Hepatocyte (in vitro differentiated cells): Measurements from ENCODE around the gene PAQR3. TPM values are rescaled to one million over a fixed set of nuclear protein-coding genes. Genes with fewer than 3 reads are reported as not detected.

Source experiments
- DNase-seq: peaks from one replicate; pipeline ENCODE4 v3.0.0-alpha.2; 2016; ENCODE audit warnings: low spot score
- H2AFZ ChIP-seq: fragments of 200-600 bp; sonication (generic); 2 replicates; pipeline ENCODE4 v1.6.0; 2016; ENCODE audit warnings: antibody characterized with exemption, mild to moderate bottlenecking
- H3K27ac ChIP-seq: fragments of 200-600 bp; sonication (generic); 2 replicates; pipeline ENCODE4 v1.5.1; 2016; ENCODE audit warnings: mild to moderate bottlenecking
- H3K27me3 ChIP-seq: fragments of 200-600 bp; sonication (generic); 2 replicates; pipeline ENCODE4 v1.6.1; 2016
- H3K36me3 ChIP-seq: fragments of 200-600 bp; sonication (generic); replicated peaks from 2 replicates; pipeline ENCODE4 v1.5.1; 2016; ENCODE audit warnings: low read depth; ENCODE audit not compliant: insufficient read depth
- H3K4me1 ChIP-seq: fragments of 200-600 bp; sonication (generic); 2 replicates; pipeline ENCODE4 v1.5.1; 2016; ENCODE audit warnings: mild to moderate bottlenecking, moderate library complexity; ENCODE audit not compliant: insufficient read depth
- H3K4me2 ChIP-seq: fragments of 200-600 bp; sonication (generic); 2 replicates; pipeline ENCODE4 v1.6.0; 2016
- H3K4me3 ChIP-seq: fragments of 200-600 bp; sonication (generic); 2 replicates; pipeline ENCODE4 v1.5.1; 2016; ENCODE audit warnings: mild to moderate bottlenecking
- H3K79me2 ChIP-seq: fragments of 200-600 bp; sonication (generic); 2 replicates; pipeline ENCODE4 v1.6.0; 2017; ENCODE audit warnings: mild to moderate bottlenecking
- H3K9me2 ChIP-seq: fragments of 200-600 bp; sonication (generic); replicated peaks from 2 replicates; pipeline ENCODE4 v1.6.0; 2017; ENCODE audit warnings: mild to moderate bottlenecking; ENCODE audit not compliant: insufficient read depth
- H3K9me3 ChIP-seq: fragments of 200-600 bp; sonication (generic); 2 replicates; pipeline ENCODE4 v1.5.1; 2016; ENCODE audit warnings: low read depth, mild to moderate bottlenecking
- H4K20me1 ChIP-seq: fragments of 200-600 bp; sonication (generic); 2 replicates; pipeline ENCODE4 v1.6.0; 2016; ENCODE audit warnings: mild to moderate bottlenecking; ENCODE audit not compliant: insufficient read depth, poor library complexity, severe bottlenecking
- EZH2 ChIP-seq: fragments of 200-600 bp; sonication (generic); IDR thresholded peaks from 2 replicates; pipeline ENCODE4 v1.6.1; 2016; ENCODE audit warnings: antibody characterized with exemption, mild to moderate bottlenecking, borderline replicate concordance
- EZH2phosphoT487 ChIP-seq: fragments of 200-600 bp; sonication (generic); IDR thresholded peaks from one replicate; pipeline ENCODE4 v1.6.1; 2018; ENCODE audit warnings: antibody characterized with exemption, mild to moderate bottlenecking, low read depth, moderate library complexity; ENCODE audit not compliant: unreplicated experiment, severe bottlenecking
- polyA plus RNA-seq: library from polyadenylated mRNA; unstranded; fragments of >200 nt; fragmentation: Nextera tagmentation; extraction: Ambion mirVana; gene quantifications from 2 replicates; pipeline ENCODE4 v1.2.1, GENCODE V29; 2016
- total RNA-seq: library from RNA; depleted of rRNA; stranded (reverse); fragments of >200 nt; gene quantifications from 2 replicates; pipeline ENCODE4 v1.2.3, GENCODE V29; 2014
- TF ChIP-seq, protein P1 (sequence below): fragments of 200-600 bp; sonication (generic); IDR thresholded peaks from 2 replicates; pipeline ENCODE4 v1.5.1; 2016; ENCODE audit warnings: antibody characterized with exemption, mild to moderate bottlenecking; ENCODE audit not compliant: poor library complexity

Gene PAQR3
- total and polyA plus RNA-seq, 2 experiments from 2014 or later = 6.1 to 17.5 TPM

DNA sequence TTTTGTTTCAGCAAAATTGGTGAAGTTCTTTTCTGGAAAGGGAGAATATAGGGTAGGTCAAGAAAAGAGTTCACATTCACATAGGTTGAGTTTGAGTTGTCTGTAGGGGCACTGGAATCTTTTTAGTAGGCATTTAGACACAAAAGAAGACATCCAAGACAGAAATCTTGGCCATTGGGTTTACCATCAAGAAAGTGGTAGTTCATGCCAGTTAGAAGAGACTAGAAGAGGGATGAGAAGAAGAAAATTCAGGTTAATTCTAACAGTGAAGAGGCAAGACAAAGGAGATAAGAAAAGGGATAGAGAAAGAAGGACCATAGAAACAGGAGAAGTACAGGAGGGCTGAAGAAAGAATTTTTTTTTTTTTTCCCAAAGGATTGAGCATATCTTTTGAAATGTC, 39.9 kb downstream of the PAQR3 start:
- Histone ChIP-seq H3K27me3 (no peaks in the 10 kb centered on the region), H2AFZ (no peak overlapping the region), H3K9me3 (no peaks in the 10 kb centered on the region), H3K4me2 (no peak overlapping the region), H3K27ac (no peak overlapping the region), H3K4me3 (no peak overlapping the region), H3K79me2 (no peaks in the 10 kb centered on the region), H3K9me2 (no peaks in the 10 kb centered on the region), H3K36me3 (no peaks in the 10 kb centered on the region), H4K20me1 (no peaks in the 10 kb centered on the region), H3K4me1 (no peaks in the 10 kb centered on the region)
- TF ChIP-seq EZH2 (no peak), EZH2phosphoT487 (no peak)
- TF ChIP-seq, protein P1, sequence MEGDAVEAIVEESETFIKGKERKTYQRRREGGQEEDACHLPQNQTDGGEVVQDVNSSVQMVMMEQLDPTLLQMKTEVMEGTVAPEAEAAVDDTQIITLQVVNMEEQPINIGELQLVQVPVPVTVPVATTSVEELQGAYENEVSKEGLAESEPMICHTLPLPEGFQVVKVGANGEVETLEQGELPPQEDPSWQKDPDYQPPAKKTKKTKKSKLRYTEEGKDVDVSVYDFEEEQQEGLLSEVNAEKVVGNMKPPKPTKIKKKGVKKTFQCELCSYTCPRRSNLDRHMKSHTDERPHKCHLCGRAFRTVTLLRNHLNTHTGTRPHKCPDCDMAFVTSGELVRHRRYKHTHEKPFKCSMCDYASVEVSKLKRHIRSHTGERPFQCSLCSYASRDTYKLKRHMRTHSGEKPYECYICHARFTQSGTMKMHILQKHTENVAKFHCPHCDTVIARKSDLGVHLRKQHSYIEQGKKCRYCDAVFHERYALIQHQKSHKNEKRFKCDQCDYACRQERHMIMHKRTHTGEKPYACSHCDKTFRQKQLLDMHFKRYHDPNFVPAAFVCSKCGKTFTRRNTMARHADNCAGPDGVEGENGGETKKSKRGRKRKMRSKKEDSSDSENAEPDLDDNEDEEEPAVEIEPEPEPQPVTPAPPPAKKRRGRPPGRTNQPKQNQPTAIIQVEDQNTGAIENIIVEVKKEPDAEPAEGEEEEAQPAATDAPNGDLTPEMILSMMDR = no peak
- no peak for DNase-seq

- H4K20me1 ChIP-seq = no peaks in the 10 kb centered on the region
- no peaks in the 10 kb centered on the region for H3K36me3 ChIP-seq
- H3K9me2 ChIP-seq = no peaks in the 10 kb centered on the region
- DNase-seq = no peak
- TF ChIP-seq EZH2phosphoT487 (no peak), EZH2 (no peak)
- TF ChIP-seq, protein P1 = no peak
- H3K4me1 ChIP-seq = no peaks in the 10 kb centered on the region
- no peak overlapping the region for H3K4me2 ChIP-seq
- H3K27ac ChIP-seq = no peak overlapping the region
- H3K4me3 ChIP-seq = no peak overlapping the region
- H2AFZ ChIP-seq = no peak overlapping the region
- no peaks in the 10 kb centered on the region for H3K79me2 ChIP-seq
- H3K9me3 ChIP-seq = no peaks in the 10 kb centered on the region
- H3K27me3 ChIP-seq = no peaks in the 10 kb centered on the region
Observed at GRCh38 chr4:78889955-78890354, 49.3 kb downstream of the PAQR3 start.

DNA sequence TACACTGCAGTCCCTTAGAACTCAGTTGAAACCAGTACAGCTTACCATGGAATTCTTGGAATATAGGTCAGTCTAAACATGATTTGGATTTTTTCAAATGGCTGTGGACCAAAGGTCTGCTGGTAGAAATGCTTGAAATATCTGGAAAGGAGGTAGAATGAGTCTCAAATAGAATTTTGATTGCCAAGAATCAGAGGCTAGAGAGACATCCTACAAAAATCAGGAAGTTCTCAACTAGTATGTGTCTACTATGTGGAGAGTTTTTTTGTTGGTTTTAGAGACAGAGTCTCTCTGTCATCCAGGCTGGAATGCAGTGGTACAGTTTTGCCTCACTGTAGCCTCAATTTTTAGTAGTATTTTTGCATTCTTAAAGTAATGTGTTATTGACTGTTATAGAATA, 53.6 kb downstream of the PAQR3 start:
- Histone ChIP-seq H4K20me1 (no peaks in the 10 kb centered on the region), H3K4me1 (no peaks in the 10 kb centered on the region), H3K27me3 (no peaks in the 10 kb centered on the region), H3K9me3 (no peaks in the 10 kb centered on the region), H2AFZ (no peak overlapping the region), H3K79me2 (no peaks in the 10 kb centered on the region), H3K36me3 (no peaks in the 10 kb centered on the region), H3K4me3 (no peak overlapping the region), H3K4me2 (no peak overlapping the region), H3K27ac (no peak overlapping the region), H3K9me2 (no peaks in the 10 kb centered on the region)
- TF ChIP-seq EZH2phosphoT487 = no peak
- no peak for TF ChIP-seq EZH2
- TF ChIP-seq, protein P1 = no peak
- no peak for DNase-seq

DNA sequence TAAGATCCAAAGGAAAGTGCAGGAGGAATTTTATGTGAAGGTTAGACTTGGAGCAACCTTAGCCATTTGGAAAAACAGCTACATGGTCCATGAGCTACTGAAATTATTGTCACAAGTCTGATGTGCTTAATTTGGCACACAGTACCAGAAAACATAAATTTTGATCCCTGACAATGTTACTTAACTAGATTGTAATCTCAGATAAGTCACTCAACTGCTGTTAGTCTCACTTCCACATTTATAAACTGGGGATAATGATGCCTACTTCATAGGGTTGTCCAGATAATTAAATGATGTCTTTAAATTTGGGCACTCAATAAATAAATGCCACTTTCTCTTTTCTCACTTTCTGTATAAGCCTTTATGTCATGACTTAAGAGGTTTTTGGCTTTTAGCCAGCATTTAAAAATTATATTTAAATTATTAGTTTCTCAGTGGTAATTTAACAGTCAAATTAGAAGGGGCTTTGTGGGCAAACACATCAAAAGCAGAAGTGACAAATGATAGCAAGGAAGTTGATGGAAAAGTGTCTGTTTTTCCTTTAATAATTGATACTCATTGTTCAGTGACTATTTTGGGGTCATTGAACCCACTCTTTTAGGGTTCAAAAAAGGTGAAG, 58.3 kb downstream of the PAQR3 start:
- Histone ChIP-seq H3K9me2 (no peaks in the 10 kb centered on the region), H3K4me2 (no peak overlapping the region), H3K79me2 (no peaks in the 10 kb centered on the region), H3K9me3 (no peaks in the 10 kb centered on the region), H2AFZ (no peak overlapping the region), H3K27ac (no peak overlapping the region), H3K27me3 (no peaks in the 10 kb centered on the region), H3K4me1 (no peaks in the 10 kb centered on the region), H3K36me3 (no peaks in the 10 kb centered on the region), H3K4me3 (no peak overlapping the region), H4K20me1 (no peaks in the 10 kb centered on the region)
- DNase-seq = no peak
- TF ChIP-seq, protein P1 = no peak
- TF ChIP-seq EZH2phosphoT487 (no peak), EZH2 (no peak)
